ENCODE results near the gene PHF10. TPM values are rescaled to one million over a fixed set of nuclear protein-coding genes. Genes with fewer than 3 reads are reported as not detected.

PHF10 gene
- total and polyA plus RNA-seq, 2 of the 4 experiments (the other 2 are of a cell fraction), result 7.3 to 15.9 TPM

DNA sequence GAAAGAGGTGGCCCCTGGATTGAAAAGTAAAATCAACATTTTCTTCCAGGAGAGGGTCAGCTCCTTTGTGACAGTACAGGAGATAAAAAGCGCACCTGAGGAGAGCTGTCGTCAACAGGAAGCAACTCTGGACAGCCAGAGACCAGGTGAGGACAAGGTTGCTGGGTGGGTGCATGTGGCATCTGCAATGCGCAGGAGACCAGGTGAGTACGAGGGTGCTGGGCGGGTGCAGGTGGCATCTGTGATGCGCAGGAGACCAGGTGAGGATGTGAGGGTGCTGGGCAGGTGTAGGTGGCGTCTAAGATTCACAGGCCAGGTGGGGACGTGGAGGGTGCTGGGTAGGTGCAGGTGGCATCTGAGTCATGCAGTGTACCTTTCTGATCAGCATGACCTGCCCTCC, 60.8 kb downstream of the PHF10 start:
- Histone ChIP-seq H2AFZ (replicated peaks; ENCODE audit: low read length, poor library complexity) (no peak overlapping the region), H4K20me1 (ENCODE audit: insufficient read depth, low read length) (no peaks in the 10 kb centered on the region), H3K9me1 (ENCODE audit: insufficient read depth, low read length) (peaks cover 2% of the 10 kb centered on the region; the same call in 1 of the 2 replicates), H2BK120ac (ENCODE audit: low read depth, low read length) (no peak overlapping the region), H3K27me3 (ENCODE audit: control insufficient read depth, insufficient read depth, low read length) (no peaks in the 10 kb centered on the region), H4K8ac (ENCODE audit: low read depth in 2 of 2, low read length in 2 of 2) (no peak overlapping the region), H3K56ac (ENCODE audit: extremely low read depth, insufficient read depth, low read length) (no peak overlapping the region), H2BK20ac (ENCODE audit: low read depth, low read length) (no peak overlapping the region), H3K9ac (ENCODE audit: low read depth, low read length) (no peak overlapping the region), H4K5ac (ENCODE audit: low read depth, low read length) (no peak overlapping the region), H3K14ac (replicated peaks; ENCODE audit: low read depth, low read length) (no peak overlapping the region), H3K4me1 (ENCODE audit: control insufficient read depth, insufficient read depth, low read length) (no peaks in the 10 kb centered on the region), H3K18ac (ENCODE audit: low read depth, low read length) (no peak overlapping the region), H3K23ac (ENCODE audit: low read depth, low read length) (no peak overlapping the region), H2BK15ac (ENCODE audit: low read depth, low read length) (no peak overlapping the region), H2AK5ac (ENCODE audit: low read depth, low read length) (no peak overlapping the region), H3K4me2 (ENCODE audit: low read depth, low read length) (no peak overlapping the region), H3K27ac (ENCODE audit: insufficient read depth, low read length) (no peak overlapping the region), H4K91ac (ENCODE audit: insufficient read depth, low read depth, low read length) (no peak overlapping the region), H3K36me3 (ENCODE audit: control insufficient read depth, insufficient read depth, low read length) (peaks cover 52% of the 10 kb centered on the region), H2BK5ac (ENCODE audit: low read depth, low read length, poor library complexity, severe bottlenecking) (no peak overlapping the region), H2AK9ac (replicated peaks; ENCODE audit: low read depth, low read length, poor library complexity) (no peak overlapping the region), H3K4me3 (ENCODE audit: insufficient read depth, low read depth, low read length) (no peak overlapping the region), H3K9me3 (ENCODE audit: control insufficient read depth, insufficient read depth, low read length) (no peaks in the 10 kb centered on the region), H3K4ac (ENCODE audit: low read depth, low read length) (no peak overlapping the region), H3K79me1 (ENCODE audit: low read depth in 1 of 2, low read length in 2 of 2) (no peaks in the 10 kb centered on the region)
- no peak for TF ChIP-seq BHLHE40 (IDR thresholded peaks at IDR 0.05; ENCODE audit: low read depth, low read length)
- no peak for TF ChIP-seq MXI1 (IDR thresholded peaks at IDR 0.05; ENCODE audit: borderline replicate concordance, low read depth, low read length)
- no peak for TF ChIP-seq SMC3 (IDR thresholded peaks at IDR 0.05; ENCODE audit: low read depth, low read length)
- TF ChIP-seq RAD21 (IDR thresholded peaks at IDR 0.05; ENCODE audit: low read length), result no peak
- TF ChIP-seq FOS (IDR thresholded peaks at IDR 0.05; ENCODE audit: low read depth, low read length), result no peak
- no peak for TF ChIP-seq ELK1 (IDR thresholded peaks at IDR 0.05; ENCODE audit: borderline replicate concordance, low read depth, low read length)
- TF ChIP-seq NFE2L2 (IDR thresholded peaks at IDR 0.05; ENCODE audit: low read depth, low read length), result no peak
- TF ChIP-seq USF2 (IDR thresholded peaks at IDR 0.05; ENCODE audit: low read depth, low read length), result no peak
- no peak for TF ChIP-seq RFX5 (IDR thresholded peaks at IDR 0.05; ENCODE audit: low read depth, low read length)
- TF ChIP-seq, protein P1, sequence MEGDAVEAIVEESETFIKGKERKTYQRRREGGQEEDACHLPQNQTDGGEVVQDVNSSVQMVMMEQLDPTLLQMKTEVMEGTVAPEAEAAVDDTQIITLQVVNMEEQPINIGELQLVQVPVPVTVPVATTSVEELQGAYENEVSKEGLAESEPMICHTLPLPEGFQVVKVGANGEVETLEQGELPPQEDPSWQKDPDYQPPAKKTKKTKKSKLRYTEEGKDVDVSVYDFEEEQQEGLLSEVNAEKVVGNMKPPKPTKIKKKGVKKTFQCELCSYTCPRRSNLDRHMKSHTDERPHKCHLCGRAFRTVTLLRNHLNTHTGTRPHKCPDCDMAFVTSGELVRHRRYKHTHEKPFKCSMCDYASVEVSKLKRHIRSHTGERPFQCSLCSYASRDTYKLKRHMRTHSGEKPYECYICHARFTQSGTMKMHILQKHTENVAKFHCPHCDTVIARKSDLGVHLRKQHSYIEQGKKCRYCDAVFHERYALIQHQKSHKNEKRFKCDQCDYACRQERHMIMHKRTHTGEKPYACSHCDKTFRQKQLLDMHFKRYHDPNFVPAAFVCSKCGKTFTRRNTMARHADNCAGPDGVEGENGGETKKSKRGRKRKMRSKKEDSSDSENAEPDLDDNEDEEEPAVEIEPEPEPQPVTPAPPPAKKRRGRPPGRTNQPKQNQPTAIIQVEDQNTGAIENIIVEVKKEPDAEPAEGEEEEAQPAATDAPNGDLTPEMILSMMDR (conservative IDR thresholded peaks at IDR 0.05; ENCODE audit: low read depth, low read length), result no peak
- no peak for TF ChIP-seq CEBPB (IDR thresholded peaks at IDR 0.05; ENCODE audit: low read depth, low read length)
- TF ChIP-seq MAZ (IDR thresholded peaks at IDR 0.05; ENCODE audit: borderline replicate concordance, low read depth, low read length), result no peak
- no peak for TF ChIP-seq POLR2A (IDR thresholded peaks at IDR 0.05; ENCODE audit: low read depth, low read length)
- TF ChIP-seq CHD1 (IDR thresholded peaks at IDR 0.05; ENCODE audit: low read depth, low read length), result no peak
- TF ChIP-seq RCOR1 (IDR thresholded peaks at IDR 0.05; ENCODE audit: insufficient replicate concordance, low read length), result no peak
- no peak for TF ChIP-seq MAFK (IDR thresholded peaks at IDR 0.05; ENCODE audit: low read depth, low read length)
- POLR2A ChIA-PET (ENCODE audit: unreplicated experiment), result no interaction called here
- in situ Hi-C loops (cut with MboI; ENCODE audit: low sequenced_read_pairs), result no loop called here
- intact Hi-C loops (cut with micrococcal nuclease), result no loop called here
- WGBS, 2 experiments (ENCODE audit: extremely low coverage in 2 of 2, insufficient read length in 1 of 2), result 100% methylated on average over 2 of the region's 8 CpGs; no CpG with 5 or more reads in 1 of the 2 experiments
- CTCF ChIA-PET, result no interaction called here
- DNase-seq, result no peak
- BruUV-seq (replicated peaks), result no TSS peak
- dilution Hi-C loops (cut with HindIII; ENCODE audit: low sequenced_read_pairs, unreplicated experiment), result no loop called here
- ATAC-seq (ENCODE audit: low read depth), result no peak

Data from IMR-90 (cell line).